Measurements from ENCODE around the gene TATDN3.

The TATDN3 gene

DNA sequence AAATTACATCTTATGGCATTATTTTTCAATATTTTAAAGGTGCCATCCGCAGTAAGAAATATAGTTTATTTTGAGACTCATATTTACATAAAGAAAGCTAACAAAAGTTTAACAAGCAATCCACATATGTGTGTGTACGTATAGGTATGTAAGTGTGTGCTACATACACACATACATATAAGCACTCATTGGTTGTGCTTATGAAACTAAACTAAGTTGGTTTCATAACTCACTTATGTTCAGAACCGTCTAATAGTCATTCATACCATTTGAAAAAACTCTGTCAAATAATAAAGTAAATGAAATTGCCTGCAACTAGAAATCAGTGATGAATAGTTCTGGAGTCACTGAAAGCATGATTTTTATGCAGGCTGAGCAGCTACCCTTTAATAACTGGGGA, 14.1 kb downstream of the TATDN3 start:
- Histone ChIP-seq H3K4me1 (ENCODE audit: control insufficient read depth, low read length) (no peaks in the 10 kb centered on the region), H3K9me2 (replicated peaks; ENCODE audit: control insufficient read depth, low read length) (no peaks in the 10 kb centered on the region), H3F3A (ENCODE audit: control insufficient read depth, insufficient read depth) (no peaks in the 10 kb centered on the region), H4K20me1 (ENCODE audit: control insufficient read depth, insufficient read depth, low read depth, low read length) (no peaks in the 10 kb centered on the region), H3K4me2 (ENCODE audit: low read length) (no peak overlapping the region), H3K27me3 (ENCODE audit: control insufficient read depth, low read length) (no peaks in the 10 kb centered on the region), H3K79me2 (ENCODE audit: control insufficient read depth, low read length) (no peaks in the 10 kb centered on the region), H3K36me3 (ENCODE audit: control insufficient read depth, low read length) (peaks cover 50% of the 10 kb centered on the region), H3K4me3 (ENCODE audit: low read length) (no peak overlapping the region), H3K9me3 (ENCODE audit: control insufficient read depth, insufficient read depth, low read length) (no peaks in the 10 kb centered on the region), H3K27ac (ENCODE audit: low read depth, low read length) (no peak overlapping the region)
- TF ChIP-seq CTCF (IDR thresholded peaks at IDR 0.05; ENCODE audit: low read depth, low read length, poor library complexity, severe bottlenecking) (no peak), EZH2phosphoT487 (IDR thresholded peaks at IDR 0.05; ENCODE audit: borderline replicate concordance, low read length) (no peak)

GRCh38 chr1:212814537-212815334, 23.0 kb downstream of the TATDN3 start:
- Histone ChIP-seq H3K36me3 (ENCODE audit: control insufficient read depth, low read length) (no peaks in the 10 kb centered on the region; the same call in none of the 2 replicates), H3K4me1 (ENCODE audit: control insufficient read depth, low read length) (peaks cover 7% of the 10 kb centered on the region), H3K27me3 (ENCODE audit: control insufficient read depth, low read length) (no peaks in the 10 kb centered on the region), H3K9me2 (replicated peaks; ENCODE audit: control insufficient read depth, low read length) (no peaks in the 10 kb centered on the region), H3K4me2 (ENCODE audit: low read length) (no peak overlapping the region), H4K20me1 (ENCODE audit: control insufficient read depth, insufficient read depth, low read depth, low read length) (no peaks in the 10 kb centered on the region), H3K27ac (ENCODE audit: low read depth, low read length) (no peak overlapping the region), H3K4me3 (ENCODE audit: low read length) (no peak overlapping the region), H3F3A (ENCODE audit: control insufficient read depth, insufficient read depth) (peaks cover 8% of the 10 kb centered on the region), H3K9me3 (ENCODE audit: control insufficient read depth, insufficient read depth, low read length) (no peaks in the 10 kb centered on the region), H3K79me2 (ENCODE audit: control insufficient read depth, low read length) (no peaks in the 10 kb centered on the region)
- TF ChIP-seq CTCF (IDR thresholded peaks at IDR 0.05; ENCODE audit: low read depth, low read length, poor library complexity, severe bottlenecking) (peak; percentile 55), EZH2phosphoT487 (IDR thresholded peaks at IDR 0.05; ENCODE audit: borderline replicate concordance, low read length) (no peak)

GRCh38 chr1:212816567-212817278, 25.0 kb downstream of the TATDN3 start:
- no peak overlapping the region for H3K4me2 ChIP-seq (ENCODE audit: low read length)
- peaks cover 8% of the 10 kb centered on the region for H3F3A ChIP-seq (ENCODE audit: control insufficient read depth, insufficient read depth)
- H3K9me2 ChIP-seq (replicated peaks; ENCODE audit: control insufficient read depth, low read length) = no peaks in the 10 kb centered on the region
- no peak overlapping the region for H3K4me3 ChIP-seq (ENCODE audit: low read length)
- no peaks in the 10 kb centered on the region; the same call in none of the 2 replicates for H3K36me3 ChIP-seq (ENCODE audit: control insufficient read depth, low read length)
- no peaks in the 10 kb centered on the region for H3K27me3 ChIP-seq (ENCODE audit: control insufficient read depth, low read length)
- no peak for TF ChIP-seq CTCF (IDR thresholded peaks at IDR 0.05; ENCODE audit: low read depth, low read length, poor library complexity, severe bottlenecking)
- TF ChIP-seq EZH2phosphoT487 (IDR thresholded peaks at IDR 0.05; ENCODE audit: borderline replicate concordance, low read length) = no peak
- peaks cover 20% of the 10 kb centered on the region for H3K4me1 ChIP-seq (ENCODE audit: control insufficient read depth, low read length)
- H4K20me1 ChIP-seq (ENCODE audit: control insufficient read depth, insufficient read depth, low read depth, low read length) = no peaks in the 10 kb centered on the region
- no peaks in the 10 kb centered on the region for H3K9me3 ChIP-seq (ENCODE audit: control insufficient read depth, insufficient read depth, low read length)
- H3K27ac ChIP-seq (ENCODE audit: low read depth, low read length) = no peak overlapping the region
- no peaks in the 10 kb centered on the region for H3K79me2 ChIP-seq (ENCODE audit: control insufficient read depth, low read length)

All from DOHH2 (cell line).